HCEC 1CT (cell line): ENCODE results near the gene TBC1D4.
A peak's percentile ranks its signal among the peaks of the same experiment; 100 is the strongest.

ENCODE experiments used
- DNase-seq: peaks from one replicate; pipeline ENCODE4 v3.0.0-alpha.2; 2017

Gene TBC1D4

DNA sequence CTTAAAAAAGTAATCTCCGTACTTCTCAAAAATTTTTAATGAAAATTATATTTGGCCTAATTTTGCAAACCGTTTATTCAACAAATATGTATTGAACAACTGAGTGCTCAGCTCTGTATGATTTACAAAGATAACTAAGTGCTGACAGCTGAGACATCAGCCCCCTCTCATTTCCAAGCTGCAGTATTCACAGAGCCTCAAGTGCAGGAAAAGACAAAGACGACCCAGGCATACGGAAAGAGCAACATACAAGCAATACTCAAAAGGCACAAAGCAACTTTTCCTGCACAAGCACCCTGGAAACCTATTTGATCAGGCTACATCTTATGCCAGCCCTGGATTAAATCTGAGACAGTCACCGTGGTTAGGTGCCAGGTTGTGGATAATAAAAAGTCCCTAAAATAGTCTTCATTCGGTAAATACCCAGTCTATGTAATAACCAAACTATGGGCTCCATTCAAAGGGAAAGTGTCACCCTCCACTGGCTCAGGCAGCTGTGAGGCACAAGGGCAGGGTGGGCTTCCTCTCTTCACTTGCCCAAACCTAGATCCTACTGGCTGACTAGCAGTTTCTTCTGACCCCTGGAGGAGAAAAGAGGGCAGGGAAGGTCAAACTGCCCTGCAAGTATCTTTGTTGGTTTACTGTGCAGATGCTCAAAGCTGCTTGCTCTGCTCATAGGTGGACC is 65.5 kb downstream of the TBC1D4 start:
- no peak for DNase-seq

- peak; percentile 90 for DNase-seq
Measured at GRCh38 chr13:75415694-75416093, 66.3 kb downstream of the TBC1D4 start.

DNA sequence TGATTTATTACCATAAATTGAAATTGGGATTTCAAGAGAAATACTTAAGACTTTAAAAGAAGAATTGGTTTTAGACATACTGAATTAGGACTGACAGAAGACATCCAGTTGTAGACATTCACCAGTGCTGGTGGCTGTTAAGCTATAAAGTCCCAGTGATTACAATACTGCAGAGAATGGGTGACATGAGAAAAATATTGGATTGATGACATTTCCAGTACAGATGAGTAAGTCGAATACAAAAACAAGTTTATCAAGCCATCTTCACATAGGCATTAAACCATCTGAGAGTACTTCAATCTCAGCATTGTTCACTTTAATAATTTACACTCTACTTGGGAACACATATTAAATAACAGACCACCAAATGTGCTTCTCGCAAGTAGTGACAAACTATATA is 66.8 kb downstream of the TBC1D4 start:
- DNase-seq = no peak

DNA sequence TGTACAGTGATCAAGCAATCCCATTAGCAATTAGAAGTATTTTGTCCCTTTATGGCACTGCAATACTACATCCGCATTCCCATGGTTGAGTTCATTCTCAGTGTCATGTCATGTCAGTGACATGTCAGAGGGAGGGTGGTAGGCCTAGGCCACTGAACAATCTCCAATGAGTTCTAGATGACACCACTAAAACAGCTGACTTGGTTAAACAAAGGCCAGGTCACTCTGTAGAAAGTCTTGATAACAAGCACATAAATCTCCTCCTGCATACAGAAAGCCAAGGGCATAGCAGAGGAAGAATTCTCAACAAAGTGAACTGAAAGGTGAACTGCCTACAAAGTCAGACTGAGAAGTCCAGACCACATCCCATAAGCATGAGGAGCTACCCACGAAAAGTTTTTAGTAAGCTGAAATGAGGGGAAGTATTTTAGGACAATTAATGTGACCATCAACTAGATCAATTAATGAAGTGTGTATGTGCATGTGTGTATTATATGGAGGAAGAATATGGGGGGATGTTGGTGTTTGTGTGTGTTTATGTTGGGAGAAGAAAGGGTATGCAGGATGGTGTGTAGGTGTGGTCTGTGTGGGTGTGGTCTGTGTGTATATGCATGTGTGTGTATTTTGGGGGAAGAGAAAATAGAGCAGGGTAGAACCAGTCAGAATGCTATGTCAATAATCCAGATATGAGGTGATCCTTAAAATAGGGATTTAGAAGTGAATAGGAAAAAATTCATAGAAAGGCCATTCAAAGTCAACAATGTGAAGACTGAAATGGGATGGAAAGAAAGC is 67.7 kb downstream of the TBC1D4 start:
- DNase-seq = no peak

- DNase-seq = no peak
Measured at GRCh38 chr13:75411924-75412537, 69.9 kb downstream of the TBC1D4 start.

DNA sequence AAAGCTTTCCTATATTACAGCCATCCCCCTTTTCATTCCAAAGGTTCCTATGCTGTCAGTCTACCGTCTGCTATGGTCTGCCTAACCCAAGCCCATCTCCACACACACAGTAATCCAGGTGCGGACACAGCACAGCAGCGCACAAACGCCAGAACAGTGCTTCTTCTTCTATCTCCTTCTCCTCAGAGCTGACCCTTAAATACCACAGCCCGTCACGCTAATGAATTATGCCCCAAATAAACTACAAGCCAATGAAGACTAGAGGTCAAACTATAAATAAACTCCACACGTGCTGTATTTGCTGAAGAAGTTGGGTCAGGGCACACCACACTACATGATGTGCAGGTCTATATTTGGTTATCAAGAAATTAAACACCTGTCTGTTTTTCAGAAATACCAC is 71.8 kb downstream of the TBC1D4 start:
- no peak for DNase-seq

DNA sequence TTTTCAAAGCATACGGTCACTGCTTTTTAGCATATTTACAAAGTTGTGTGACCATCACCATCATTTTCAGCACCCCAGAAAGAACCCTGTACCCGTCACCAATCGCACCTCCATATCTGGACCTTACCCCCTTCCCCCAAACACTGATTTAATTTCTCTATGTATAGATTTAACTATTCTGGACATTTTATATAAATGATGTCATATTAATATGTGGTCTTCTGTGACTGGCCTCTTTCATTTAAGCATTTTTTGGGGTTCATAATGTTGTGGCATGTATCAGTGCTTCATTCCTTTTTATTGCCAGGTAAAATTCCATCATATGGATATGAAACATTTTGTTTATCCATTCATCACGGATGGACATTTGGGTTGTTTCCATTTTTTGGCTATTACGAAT is 74.0 kb downstream of the TBC1D4 start:
- DNase-seq = no peak

DNA sequence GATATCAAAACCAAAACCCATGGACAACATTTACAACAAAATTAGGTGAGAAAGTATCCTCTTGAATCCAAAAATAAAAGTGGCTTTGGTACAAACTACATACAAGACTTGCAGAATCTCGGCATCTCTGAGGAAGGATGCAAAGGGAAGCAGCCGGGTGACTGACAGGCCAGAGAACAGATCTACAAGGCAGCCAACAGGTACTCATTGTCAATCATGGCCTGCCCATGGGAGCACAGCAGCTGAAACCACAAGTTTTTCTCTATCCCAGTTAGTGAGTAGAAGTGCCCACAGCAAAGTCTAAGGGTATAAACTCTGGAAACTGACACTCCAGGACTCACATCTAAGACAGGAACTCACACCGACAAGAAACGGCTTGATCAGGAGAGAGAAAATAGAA is 74.5 kb downstream of the TBC1D4 start:
- no peak for DNase-seq

- peak; percentile 32 for DNase-seq
Measured at GRCh38 chr13:75405976-75406703, 75.8 kb downstream of the TBC1D4 start.

- no peak for DNase-seq
Measured at GRCh38 chr13:75404726-75405125, 77.2 kb downstream of the TBC1D4 start.

- no peak for DNase-seq
Measured at GRCh38 chr13:75402787-75403186, 79.2 kb downstream of the TBC1D4 start.

DNA sequence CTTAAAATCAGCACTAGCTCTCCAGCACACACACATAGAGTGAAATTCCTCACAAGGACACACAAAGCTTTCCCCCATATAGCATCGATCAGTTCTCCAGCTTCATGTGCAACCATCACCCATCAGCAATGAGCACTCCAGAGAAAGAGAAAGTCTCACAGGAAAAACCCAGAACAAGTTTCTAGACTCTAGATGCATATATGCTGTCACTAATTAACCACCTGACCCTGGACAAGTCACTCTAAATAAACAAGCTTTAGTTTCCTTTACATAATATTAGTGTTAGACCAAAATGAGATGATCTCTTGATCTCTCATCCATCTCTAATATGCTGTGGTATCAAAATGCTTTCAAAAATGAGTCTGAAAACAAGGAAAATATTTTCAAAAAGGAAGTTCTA is 81.2 kb downstream of the TBC1D4 start:
- DNase-seq = no peak

GRCh38 chr13:75399879-75400217 is 82.1 kb downstream of the TBC1D4 start:
- DNase-seq = no peak

DNA sequence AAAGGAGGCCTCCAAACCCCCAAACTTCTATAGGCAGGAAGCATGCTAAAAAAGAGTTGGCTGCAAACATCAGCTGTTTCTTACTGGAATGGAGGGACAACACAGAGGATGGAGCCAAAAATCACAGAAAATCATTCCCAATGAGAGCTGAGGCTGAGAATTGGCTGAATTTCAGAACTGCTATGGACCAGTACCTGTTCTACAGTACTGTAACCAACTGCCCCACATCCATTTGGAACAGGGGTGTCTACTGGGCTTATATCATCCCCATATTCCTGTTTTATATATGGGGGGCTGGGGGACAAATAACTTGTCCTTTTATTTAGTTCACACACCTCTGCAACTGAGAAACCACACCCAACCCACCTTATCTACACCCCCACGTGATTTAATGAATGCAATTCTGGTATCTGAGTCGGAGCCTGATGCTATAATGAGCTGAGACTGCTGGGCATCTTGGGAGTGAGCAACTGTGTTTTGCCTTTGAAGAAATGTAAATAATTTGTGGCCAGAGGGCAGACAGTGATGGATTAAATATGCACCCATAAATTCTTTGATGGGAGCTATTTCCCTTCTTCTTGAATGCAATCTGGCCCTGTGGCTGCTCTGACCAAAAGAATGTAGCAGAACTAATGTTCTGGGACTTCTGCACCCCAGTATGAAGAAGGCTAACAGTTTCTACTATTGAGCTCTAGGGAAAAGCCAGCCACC is 82.6 kb downstream of the TBC1D4 start:
- no peak for DNase-seq

- DNase-seq = no peak
Measured at GRCh38 chr13:75398072-75398471, 83.9 kb downstream of the TBC1D4 start.

DNA sequence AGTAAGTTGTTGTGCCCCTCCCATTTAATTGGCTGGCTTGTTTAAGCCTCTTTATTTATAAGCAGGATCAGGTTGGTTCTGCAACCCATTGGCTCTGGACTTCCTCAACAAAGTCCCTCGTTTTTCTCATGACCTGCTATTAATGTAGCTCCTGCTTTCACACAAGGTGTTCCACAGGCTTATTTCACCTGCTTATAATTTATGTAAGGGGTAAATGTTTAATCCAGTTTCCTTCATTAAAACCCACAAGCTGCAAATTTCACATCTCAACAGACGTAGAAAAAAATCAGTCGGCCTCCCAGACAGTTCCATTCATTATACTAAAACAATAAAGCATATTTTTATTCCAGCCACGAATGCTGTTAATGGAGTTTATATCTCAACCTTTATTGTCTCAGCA is 86.1 kb downstream of the TBC1D4 start:
- DNase-seq = no peak

GRCh38 chr13:75395066-75395465 is 86.9 kb downstream of the TBC1D4 start:
- DNase-seq = no peak

- peak; percentile 61 for DNase-seq
Measured at GRCh38 chr13:75393839-75394520, 88.0 kb downstream of the TBC1D4 start.

GRCh38 chr13:75391432-75392100 is 90.4 kb downstream of the TBC1D4 start:
- DNase-seq = no peak

DNA sequence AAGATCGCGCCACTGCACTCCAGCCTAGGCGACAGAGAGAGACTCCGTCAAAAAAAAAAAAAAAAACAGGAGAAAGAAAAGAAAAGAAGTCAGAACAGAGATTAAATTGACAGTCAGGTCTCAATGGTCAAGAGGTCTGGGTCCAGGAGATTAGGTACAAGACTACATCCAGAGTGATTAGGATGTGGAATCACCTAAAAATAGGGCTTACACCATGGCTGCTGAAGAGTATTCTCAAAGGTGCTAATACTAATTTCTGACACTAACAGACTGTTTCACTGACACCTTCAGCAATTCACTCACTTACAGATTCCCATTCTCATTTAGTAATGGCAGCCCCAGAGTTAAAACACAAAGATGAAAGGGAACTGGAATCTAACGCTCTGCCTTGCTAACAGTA is 91.7 kb downstream of the TBC1D4 start:
- no peak for DNase-seq

- no peak for DNase-seq
Measured at GRCh38 chr13:75385708-75386083, 96.3 kb downstream of the TBC1D4 start.
